ENCODE measurements around the gene DENND1B. TPM values are rescaled to one million over a fixed set of nuclear protein-coding genes. Genes with fewer than 3 reads are reported as not detected.
"Not testable (repeated sequence)": the region's sequence is repeated elsewhere in the genome, so short reads cannot be mapped to it uniquely, and the experiment has no call there.

The DENND1B gene
- total and polyA plus RNA-seq, 2 experiments from 2014 or later: 9.2 to 21.3 TPM

DNA sequence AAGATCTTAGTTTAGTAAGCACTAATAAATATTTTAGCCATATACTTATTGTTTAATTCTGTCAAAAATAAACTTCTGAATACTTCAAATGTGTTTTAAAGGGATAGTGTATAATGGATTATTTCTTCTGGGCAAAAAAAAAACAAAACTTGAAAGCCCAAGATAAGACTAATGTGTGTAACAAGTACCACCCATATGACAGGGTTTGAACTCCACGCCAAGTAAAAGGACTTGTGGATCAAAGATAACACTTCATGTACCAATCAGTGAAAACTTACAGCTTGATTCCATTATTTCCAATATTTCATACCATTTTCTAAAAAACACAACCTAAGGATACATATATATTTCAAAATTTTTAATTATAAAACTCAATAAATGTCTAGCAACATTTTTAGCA is 59.5 kb downstream of the DENND1B start:
- no peak overlapping the region for H2AFZ ChIP-seq
- no peak overlapping the region for H3K9ac ChIP-seq
- no peak for DNase-seq
- WGBS, 2 experiments (ENCODE audit: low coverage in 1 of 2, low lambda C conversion rate in 2 of 2, missing lambda C conversion rate in 2 of 2): 0 to 2% methylated on average over 1 of the region's 1 CpG
- H3K4me3 ChIP-seq: no peak overlapping the region
- in situ Hi-C loops (cut with MboI): no loop called here
- no peaks in the 10 kb centered on the region for H3K9me2 ChIP-seq (ENCODE audit: insufficient read depth)
- H3K27ac ChIP-seq: no peak overlapping the region
- H3K36me3 ChIP-seq (ENCODE audit: low read depth): no peaks in the 10 kb centered on the region
- H3K79me2 ChIP-seq (ENCODE audit: insufficient read depth): 0 out of 2 replicates have a peak, but pooled peaks cover 4% of the 10 kb centered on the region
- no peak overlapping the region for H3K4me2 ChIP-seq (ENCODE audit: unreplicated experiment)
- no peaks in the 10 kb centered on the region for H4K20me1 ChIP-seq (ENCODE audit: insufficient read depth)
- H3K4me1 ChIP-seq (ENCODE audit: insufficient read depth): no peaks in the 10 kb centered on the region
- no peaks in the 10 kb centered on the region for H3K9me3 ChIP-seq (ENCODE audit: low read depth)
- H3F3A ChIP-seq (ENCODE audit: insufficient read depth): no peaks in the 10 kb centered on the region
- TF ChIP-seq EZH2 (IDR thresholded peaks at IDR 0.05; ENCODE audit: insufficient read depth, poor library complexity, severe bottlenecking) (no peak), EZH2phosphoT487 (IDR thresholded peaks at IDR 0.05; ENCODE audit: insufficient read depth, low read depth) (no peak)
- no peaks in the 10 kb centered on the region for H3K27me3 ChIP-seq (replicated peaks; ENCODE audit: insufficient read depth)

DNA sequence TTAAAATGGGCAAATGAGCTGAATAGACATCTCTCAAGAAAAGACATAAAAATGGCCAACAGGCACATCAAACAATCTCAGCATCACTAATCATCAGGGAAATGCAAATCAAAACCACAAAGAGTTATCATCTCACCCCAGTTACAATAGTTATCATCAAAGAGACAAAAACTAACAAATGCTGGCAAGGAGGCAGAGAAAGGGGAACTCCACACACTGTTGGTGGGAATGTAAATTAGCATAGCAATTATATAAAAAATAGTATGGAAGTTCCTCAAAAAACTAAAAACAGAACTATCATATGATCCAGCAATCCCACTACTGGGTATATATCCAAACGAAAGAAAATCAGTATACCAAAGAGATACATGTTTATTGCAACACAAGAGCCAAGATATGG is 68.7 kb downstream of the DENND1B start:
- Histone ChIP-seq H3K4me3 (no peak overlapping the region), H4K20me1 (ENCODE audit: insufficient read depth) (no peaks in the 10 kb centered on the region), H3K9me3 (ENCODE audit: low read depth) (no peaks in the 10 kb centered on the region), H3K36me3 (ENCODE audit: low read depth) (no peaks in the 10 kb centered on the region), H3K9me2 (ENCODE audit: insufficient read depth) (no peaks in the 10 kb centered on the region), H3F3A (ENCODE audit: insufficient read depth) (no peaks in the 10 kb centered on the region), H2AFZ (no peak overlapping the region), H3K9ac (no peak overlapping the region), H3K4me1 (ENCODE audit: insufficient read depth) (no peaks in the 10 kb centered on the region), H3K79me2 (ENCODE audit: insufficient read depth) (0 out of 2 replicates have a peak, but pooled peaks cover 10% of the 10 kb centered on the region), H3K27me3 (replicated peaks; ENCODE audit: insufficient read depth) (no peaks in the 10 kb centered on the region), H3K4me2 (ENCODE audit: unreplicated experiment) (no peak overlapping the region), H3K27ac (no peak overlapping the region)
- 89 to 93% methylated on average over 1 of the region's 1 CpG for WGBS, 2 experiments (ENCODE audit: low coverage in 1 of 2, low lambda C conversion rate in 2 of 2, missing lambda C conversion rate in 2 of 2)
- in situ Hi-C loops (cut with MboI): no loop called here
- no peak for TF ChIP-seq EZH2 (IDR thresholded peaks at IDR 0.05; ENCODE audit: insufficient read depth, poor library complexity, severe bottlenecking)
- no peak for TF ChIP-seq EZH2phosphoT487 (IDR thresholded peaks at IDR 0.05; ENCODE audit: insufficient read depth, low read depth)
- no peak for DNase-seq

DNA sequence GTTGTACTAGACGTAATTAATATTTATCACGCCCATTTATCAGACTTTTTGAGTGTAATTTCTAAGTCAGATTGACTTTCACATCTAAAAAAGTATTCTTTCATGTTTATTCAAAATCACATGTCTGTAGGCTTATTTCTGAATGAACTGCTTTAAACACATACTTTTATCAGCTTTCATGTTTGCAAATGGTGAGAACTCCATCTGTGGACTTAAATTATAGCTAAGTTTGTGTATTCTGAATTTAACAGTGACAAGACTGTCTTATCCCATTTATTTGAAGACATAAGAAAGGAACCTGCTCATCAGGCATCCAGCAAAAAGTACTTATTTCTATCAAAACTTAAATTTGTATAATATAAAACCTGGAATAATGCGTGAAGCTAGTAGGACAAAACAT is 69.3 kb downstream of the DENND1B start:
- Histone ChIP-seq H3K9me3 (ENCODE audit: low read depth) (no peaks in the 10 kb centered on the region), H3K27ac (no peak overlapping the region), H3K4me1 (ENCODE audit: insufficient read depth) (no peaks in the 10 kb centered on the region), H3F3A (ENCODE audit: insufficient read depth) (no peaks in the 10 kb centered on the region), H3K36me3 (ENCODE audit: low read depth) (no peaks in the 10 kb centered on the region), H3K9me2 (ENCODE audit: insufficient read depth) (no peaks in the 10 kb centered on the region), H4K20me1 (ENCODE audit: insufficient read depth) (no peaks in the 10 kb centered on the region), H3K79me2 (ENCODE audit: insufficient read depth) (0 out of 2 replicates have a peak, but pooled peaks cover 10% of the 10 kb centered on the region), H3K27me3 (replicated peaks; ENCODE audit: insufficient read depth) (no peaks in the 10 kb centered on the region), H2AFZ (no peak overlapping the region), H3K9ac (no peak overlapping the region), H3K4me2 (ENCODE audit: unreplicated experiment) (no peak overlapping the region), H3K4me3 (no peak overlapping the region)
- no peak for DNase-seq
- no peak for TF ChIP-seq EZH2 (IDR thresholded peaks at IDR 0.05; ENCODE audit: insufficient read depth, poor library complexity, severe bottlenecking)
- no peak for TF ChIP-seq EZH2phosphoT487 (IDR thresholded peaks at IDR 0.05; ENCODE audit: insufficient read depth, low read depth)
- WGBS, 2 experiments (ENCODE audit: low coverage in 1 of 2, low lambda C conversion rate in 2 of 2, missing lambda C conversion rate in 2 of 2): 96 to 97% methylated on average over 3 of the region's 3 CpGs
- in situ Hi-C loops (cut with MboI): no loop called here

DNA sequence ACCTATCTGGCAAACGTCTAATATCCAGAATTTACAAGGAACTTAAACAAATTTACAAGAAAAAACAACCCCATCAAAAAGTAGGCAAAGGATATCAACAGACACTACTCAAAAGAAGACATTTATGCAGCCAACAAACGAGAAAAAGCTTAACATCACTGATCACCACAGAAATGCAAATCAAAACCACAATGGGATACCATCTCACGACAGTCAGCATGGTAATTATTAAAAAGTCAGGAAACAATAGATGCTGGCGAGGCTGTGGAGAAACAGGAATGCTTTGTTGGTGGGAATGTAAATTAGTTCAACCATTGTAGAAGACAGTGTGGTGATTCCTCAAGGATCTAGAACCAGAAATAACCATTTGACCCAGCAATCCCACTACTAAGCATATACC is 74.6 kb downstream of the DENND1B start:
- in situ Hi-C loops (cut with MboI); H3K4me1 ChIP-seq (ENCODE audit: insufficient read depth); H3K9me2 ChIP-seq (ENCODE audit: insufficient read depth); H3F3A ChIP-seq (ENCODE audit: insufficient read depth); H3K36me3 ChIP-seq (ENCODE audit: low read depth); H3K9ac ChIP-seq; H2AFZ ChIP-seq; DNase-seq; H3K9me3 ChIP-seq (ENCODE audit: low read depth); H3K27me3 ChIP-seq (replicated peaks; ENCODE audit: insufficient read depth); H4K20me1 ChIP-seq (ENCODE audit: insufficient read depth); H3K4me2 ChIP-seq (ENCODE audit: unreplicated experiment); H3K27ac ChIP-seq; H3K4me3 ChIP-seq: not testable (repeated sequence)
- 63 to 76% methylated on average over 4 of the region's 4 CpGs for WGBS, 2 experiments (ENCODE audit: low coverage in 1 of 2, low lambda C conversion rate in 2 of 2, missing lambda C conversion rate in 2 of 2)
- H3K79me2 ChIP-seq (ENCODE audit: insufficient read depth): peaks cover 19% of the 10 kb centered on the region; the same call in 1 of the 2 replicates

DNA sequence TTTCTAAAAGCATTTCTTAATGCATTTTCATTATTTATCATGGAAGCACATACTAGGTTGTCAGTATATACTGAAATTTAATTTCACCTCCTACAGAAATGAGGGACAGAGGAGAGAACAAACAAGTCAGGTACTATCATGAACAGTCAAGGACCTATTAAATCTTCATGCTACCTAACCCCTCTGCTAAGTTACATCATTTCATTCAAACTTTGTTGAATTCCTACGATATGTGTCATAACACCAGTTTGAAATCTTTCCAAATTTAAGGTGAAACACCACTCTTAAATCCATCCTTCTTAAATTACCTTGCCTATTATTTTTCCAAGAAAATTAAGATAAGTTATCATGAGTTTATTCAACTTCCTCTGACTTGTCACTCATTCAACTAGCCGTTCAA is 78.9 kb downstream of the DENND1B start:
- DNase-seq: peak; percentile 11
- H3K36me3 ChIP-seq (ENCODE audit: low read depth): no peaks in the 10 kb centered on the region
- WGBS, 2 experiments (ENCODE audit: low coverage in 1 of 2, low lambda C conversion rate in 2 of 2, missing lambda C conversion rate in 2 of 2): 96 to 97% methylated on average over 2 of the region's 2 CpGs
- H3K9ac ChIP-seq: no peak overlapping the region
- no peaks in the 10 kb centered on the region for H3K27me3 ChIP-seq (replicated peaks; ENCODE audit: insufficient read depth)
- no peaks in the 10 kb centered on the region for H3F3A ChIP-seq (ENCODE audit: insufficient read depth)
- peaks cover 30% of the 10 kb centered on the region; the same call in 1 of the 2 replicates for H3K79me2 ChIP-seq (ENCODE audit: insufficient read depth)
- peaks cover 23% of the 10 kb centered on the region for H3K4me1 ChIP-seq (ENCODE audit: insufficient read depth)
- 0 out of 2 replicates have a peak, but pooled peaks cover 3% of the 10 kb centered on the region for H3K9me2 ChIP-seq (ENCODE audit: insufficient read depth)
- no peak overlapping the region for H3K4me3 ChIP-seq
- no peaks in the 10 kb centered on the region for H4K20me1 ChIP-seq (ENCODE audit: insufficient read depth)
- no peak overlapping the region for H2AFZ ChIP-seq
- H3K9me3 ChIP-seq (ENCODE audit: low read depth): no peaks in the 10 kb centered on the region
- no peak overlapping the region for H3K4me2 ChIP-seq (ENCODE audit: unreplicated experiment)
- in situ Hi-C loops (cut with MboI): no loop called here
- no peak overlapping the region for H3K27ac ChIP-seq
- TF ChIP-seq EZH2phosphoT487 (IDR thresholded peaks at IDR 0.05; ENCODE audit: insufficient read depth, low read depth) (no peak), EZH2 (IDR thresholded peaks at IDR 0.05; ENCODE audit: insufficient read depth, poor library complexity, severe bottlenecking) (no peak)
